ENCODE results near the gene MIGA1.
A peak's percentile ranks its signal among the peaks of the same experiment; 100 is the strongest.
"Not testable (repeated sequence)": the region's sequence is repeated elsewhere in the genome, so short reads cannot be mapped to it uniquely, and the experiment has no call there.

Gene MIGA1

GRCh38 chr1:77803371-77803770 is 23.9 kb downstream of the MIGA1 start:
- FAIRE-seq: no peak

GRCh38 chr1:77809787-77810462 is 30.5 kb downstream of the MIGA1 start:
- not testable (repeated sequence) for FAIRE-seq

- not testable (repeated sequence) for FAIRE-seq
Measured at GRCh38 chr1:77811589-77811988, 32.1 kb downstream of the MIGA1 start.

GRCh38 chr1:77817368-77818209 is 38.1 kb downstream of the MIGA1 start:
- FAIRE-seq: no peak

GRCh38 chr1:77820121-77820520 is 40.7 kb downstream of the MIGA1 start:
- no peak for FAIRE-seq

- no peak for FAIRE-seq
Measured at GRCh38 chr1:77824079-77824478, 44.6 kb downstream of the MIGA1 start.

- no peak for FAIRE-seq
Measured at GRCh38 chr1:77824694-77825093, 45.2 kb downstream of the MIGA1 start.

GRCh38 chr1:77825131-77825709 is 45.8 kb downstream of the MIGA1 start:
- FAIRE-seq: peak; percentile 65

GRCh38 chr1:77826851-77827250 is 47.4 kb downstream of the MIGA1 start:
- not testable (repeated sequence) for FAIRE-seq

GRCh38 chr1:77828098-77828497 is 48.6 kb downstream of the MIGA1 start:
- no peak for FAIRE-seq

- FAIRE-seq: no peak
Measured at GRCh38 chr1:77829851-77830250, 50.4 kb downstream of the MIGA1 start.

- FAIRE-seq: no peak
Measured at GRCh38 chr1:77830946-77831345, 51.5 kb downstream of the MIGA1 start.

GRCh38 chr1:77831566-77831965 is 52.1 kb downstream of the MIGA1 start:
- no peak for FAIRE-seq

GRCh38 chr1:77831976-77832711 is 52.7 kb downstream of the MIGA1 start:
- no peak for FAIRE-seq

- FAIRE-seq: no peak
Measured at GRCh38 chr1:77832901-77833300, 53.5 kb downstream of the MIGA1 start.

- FAIRE-seq: no peak
Measured at GRCh38 chr1:77833521-77834100, 54.2 kb downstream of the MIGA1 start.

- no peak for FAIRE-seq
Measured at GRCh38 chr1:77834771-77835334, 55.4 kb downstream of the MIGA1 start.

- FAIRE-seq: no peak
Measured at GRCh38 chr1:77841574-77841973, 62.1 kb downstream of the MIGA1 start.

- no peak for FAIRE-seq
Measured at GRCh38 chr1:77845951-77846350, 66.5 kb downstream of the MIGA1 start.

- no peak for FAIRE-seq
Measured at GRCh38 chr1:77846966-77847365, 67.5 kb downstream of the MIGA1 start.

- FAIRE-seq: no peak
Measured at GRCh38 chr1:77847621-77848080, 68.2 kb downstream of the MIGA1 start.

- FAIRE-seq: no peak
Measured at GRCh38 chr1:77850082-77850481, 70.6 kb downstream of the MIGA1 start.

Data from A204.1 (cell line).